Activated CD8-positive, alpha-beta T cell treated with anti-CD3 and anti-CD28 coated beads for 36 hours (primary cell): Measurements from ENCODE around the gene GAPDHS. TPM values are rescaled to one million over a fixed set of nuclear protein-coding genes. Genes with fewer than 3 reads are reported as not detected.

Experiments
- ATAC-seq: fragments of 200-7000 bp; cut with Tn5 transposase; one replicate; pipeline ENCODE4 v1.10.0; 2021; ENCODE audit warnings: mild to moderate bottlenecking, moderate library complexity
- CTCF ChIA-PET: fragments of 350-600 bp; sonication (Branson Sonifier 250); formaldehyde crosslinking; loops from one replicate; lab custom pipeline; 2021; ENCODE audit warnings: antibody characterized with exemption; lab: Charles Lee
- POLR2A ChIA-PET: fragments of 350-600 bp; sonication (Branson Sonifier 250); formaldehyde crosslinking; loops from one replicate; lab custom pipeline; 2021; ENCODE audit warnings: antibody characterized with exemption; lab: Charles Lee
- DNase-seq: peaks from one replicate; pipeline ENCODE4 v3.0.0-alpha.2; 2020
- H3K27ac Mint-ChIP-seq: one replicate; pipeline ENCODE4 v1.8.0; 2021; ENCODE audit warnings: mild to moderate bottlenecking, mixed read lengths
- H3K27me3 Mint-ChIP-seq: one replicate; pipeline ENCODE4 v1.8.0; 2021; ENCODE audit warnings: mixed read lengths
- H3K36me3 Mint-ChIP-seq: one replicate; pipeline ENCODE4 v1.8.0; 2021; ENCODE audit warnings: low read depth, mixed read lengths
- H3K4me1 Mint-ChIP-seq: one replicate; pipeline ENCODE4 v1.8.0; 2021; ENCODE audit warnings: low read depth, mixed read lengths
- H3K4me3 Mint-ChIP-seq: one replicate; pipeline ENCODE4 v1.8.0; 2021; ENCODE audit warnings: mild to moderate bottlenecking, moderate library complexity, mixed read lengths
- H3K9me3 Mint-ChIP-seq: one replicate; pipeline ENCODE4 v1.8.0; 2021; ENCODE audit warnings: mixed read lengths
- CTCF ChIP-seq: fragments of 200-600 bp; IDR thresholded peaks from one replicate; pipeline ENCODE4 v1.8.0; 2022; ENCODE audit warnings: antibody characterized with exemption, mild to moderate bottlenecking
- intact Hi-C: fragments of 100-400 bp; cut with micrococcal nuclease; formaldehyde crosslinking; loops from one replicate; pipeline ENCODE4 v1.10.0; 2022
- total RNA-seq, 2 experiments: library from RNA; stranded (reverse); gene quantifications; one replicate each; pipeline ENCODE4 v1.2.3, GENCODE V29; 2021

Gene GAPDHS
- total RNA-seq, 2 experiments from 2014 or later, result not detected

GRCh38 chr19:35559281-35559659 lies 26.0 kb downstream of the GAPDHS start:
- peaks cover 46% of the 10 kb centered on the region for H3K27me3 Mint-ChIP-seq
- CTCF ChIA-PET, result interaction anchor here (1.4 to 1.5 kb wide), 2 partner anchors 11 to 33 kb away, joined by 3 to 7 read pairs; no protein-coding TSS in a partner anchor
- DNase-seq (no peak), ATAC-seq (no peak)
- POLR2A ChIA-PET, result no interaction called here
- H3K4me1 Mint-ChIP-seq, result peaks cover 8% of the 10 kb centered on the region
- no peak for TF ChIP-seq CTCF
- H3K9me3 Mint-ChIP-seq, result no peaks in the 10 kb centered on the region
- intact Hi-C loops, result no loop called here
- no peak overlapping the region for H3K27ac Mint-ChIP-seq
- no peak overlapping the region for H3K4me3 Mint-ChIP-seq
- no peaks in the 10 kb centered on the region for H3K36me3 Mint-ChIP-seq

GRCh38 chr19:35559781-35560180 lies 26.5 kb downstream of the GAPDHS start:
- ChIA-PET POLR2A (no interaction called here), CTCF (interaction anchor here (1.4 kb wide), 1 partner anchor 11 kb away, joined by 7 read pairs; no protein-coding TSS in a partner anchor)
- peaks cover 46% of the 10 kb centered on the region for H3K27me3 Mint-ChIP-seq
- DNase-seq (no peak), ATAC-seq (no peak)
- H3K27ac Mint-ChIP-seq, result no peak overlapping the region
- no peak for TF ChIP-seq CTCF
- H3K36me3 Mint-ChIP-seq, result no peaks in the 10 kb centered on the region
- intact Hi-C loops, result no loop called here
- H3K4me1 Mint-ChIP-seq, result peaks cover 8% of the 10 kb centered on the region
- no peaks in the 10 kb centered on the region for H3K9me3 Mint-ChIP-seq
- no peak overlapping the region for H3K4me3 Mint-ChIP-seq

- DNase-seq (no peak), ATAC-seq (no peak)
- no peaks in the 10 kb centered on the region for H3K36me3 Mint-ChIP-seq
- no peak overlapping the region for H3K4me3 Mint-ChIP-seq
- peaks cover 47% of the 10 kb centered on the region for H3K27me3 Mint-ChIP-seq
- TF ChIP-seq CTCF, result no peak
- H3K27ac Mint-ChIP-seq, result no peak overlapping the region
- no peaks in the 10 kb centered on the region for H3K9me3 Mint-ChIP-seq
- peaks cover 8% of the 10 kb centered on the region for H3K4me1 Mint-ChIP-seq
- intact Hi-C loops, result no loop called here
- POLR2A ChIA-PET, result no interaction called here
- CTCF ChIA-PET, result interaction anchor here (1.4 kb wide), 1 partner anchor 12 kb away, joined by 7 read pairs; no protein-coding TSS in a partner anchor
Observed at GRCh38 chr19:35560271-35560670, 27.0 kb downstream of the GAPDHS start.

GRCh38 chr19:35560677-35561076 lies 27.4 kb downstream of the GAPDHS start:
- peaks cover 8% of the 10 kb centered on the region for H3K4me1 Mint-ChIP-seq
- H3K27ac Mint-ChIP-seq, result no peak overlapping the region
- no peaks in the 10 kb centered on the region for H3K36me3 Mint-ChIP-seq
- POLR2A ChIA-PET, result no interaction called here
- peaks cover 51% of the 10 kb centered on the region for H3K27me3 Mint-ChIP-seq
- H3K9me3 Mint-ChIP-seq, result no peaks in the 10 kb centered on the region
- H3K4me3 Mint-ChIP-seq, result no peak overlapping the region
- DNase-seq (no peak), ATAC-seq (no peak)
- no peak for TF ChIP-seq CTCF
- intact Hi-C loops, result no loop called here
- CTCF ChIA-PET, result no interaction called here

- ATAC-seq, result no peak
- H3K9me3 Mint-ChIP-seq, result no peaks in the 10 kb centered on the region
- ChIA-PET CTCF (no interaction called here), POLR2A (no interaction called here)
- H3K27me3 Mint-ChIP-seq, result peaks cover 49% of the 10 kb centered on the region
- no peak for TF ChIP-seq CTCF
- H3K27ac Mint-ChIP-seq, result no peak overlapping the region
- no peak overlapping the region for H3K4me3 Mint-ChIP-seq
- no peaks in the 10 kb centered on the region for H3K36me3 Mint-ChIP-seq
- peaks cover 8% of the 10 kb centered on the region for H3K4me1 Mint-ChIP-seq
- no peak for DNase-seq
- intact Hi-C loops, result no loop called here
Observed at GRCh38 chr19:35561436-35561835, 28.2 kb downstream of the GAPDHS start.
